ES-I3 (cell line): ENCODE results near the gene UBLCP1.
"Not testable (repeated sequence)": the region's sequence is repeated elsewhere in the genome, so short reads cannot be mapped to it uniquely, and the experiment has no call there.

Experiments
- H3K36me3 ChIP-seq: 2 replicates; pipeline ENCODE4 v1.6.1; 2013; ENCODE audit warnings: mild to moderate bottlenecking, low read length, control low read depth, moderate library complexity; ENCODE audit not compliant: insufficient read depth
- H3K4me1 ChIP-seq: 2 replicates; pipeline ENCODE4 v1.6.1; 2013; ENCODE audit warnings: mild to moderate bottlenecking, control low read depth, low read length; ENCODE audit not compliant: insufficient read depth
- H3K9ac ChIP-seq: 2 replicates; pipeline ENCODE4 v1.6.1; 2013; ENCODE audit warnings: low read depth, mild to moderate bottlenecking, low read length, moderate library complexity
- H3K9me3 ChIP-seq: 2 replicates; pipeline ENCODE4 v1.6.1; 2013; ENCODE audit warnings: mild to moderate bottlenecking, low read length, moderate library complexity; ENCODE audit not compliant: control insufficient read depth, insufficient read depth

The UBLCP1 gene

GRCh38 chr5:159235871-159236520 lies 27.1 kb upstream of the UBLCP1 start:
- not testable (repeated sequence) for H3K9me3 ChIP-seq, H3K4me1 ChIP-seq, H3K36me3 ChIP-seq, H3K9ac ChIP-seq

GRCh38 chr5:159240301-159240870 lies 22.7 kb upstream of the UBLCP1 start:
- Histone ChIP-seq H3K36me3 (no peaks in the 10 kb centered on the region), H3K9ac (no peak overlapping the region), H3K4me1 (no peaks in the 10 kb centered on the region), H3K9me3 (no peaks in the 10 kb centered on the region)

DNA sequence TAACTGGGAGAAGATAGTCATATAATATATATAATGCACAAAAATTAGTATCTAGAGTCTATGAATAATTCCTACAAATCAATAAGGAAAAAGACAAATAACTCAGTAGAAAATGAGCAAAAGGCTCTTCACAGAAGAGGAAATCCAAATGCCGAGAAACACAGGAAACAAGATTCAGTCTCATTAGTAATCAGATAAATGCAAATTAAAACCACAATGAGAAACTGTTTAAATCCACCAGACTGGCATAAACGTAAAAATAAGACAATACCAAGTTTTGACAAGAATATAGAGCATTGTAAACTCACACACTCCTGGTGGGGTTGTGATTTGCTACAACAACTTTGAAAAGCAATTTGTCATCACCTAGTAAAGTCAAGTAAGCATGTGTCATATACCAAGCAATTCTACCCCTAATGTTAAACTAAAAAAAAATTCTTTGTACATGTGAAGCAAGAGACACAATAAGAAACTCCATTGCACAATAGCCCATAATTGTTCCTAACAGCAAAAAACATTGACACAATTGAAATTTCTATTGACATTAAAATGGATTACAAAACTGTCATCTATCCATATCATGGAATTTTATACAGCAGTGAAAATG lies 21.0 kb upstream of the UBLCP1 start:
- H3K4me1 ChIP-seq, result no peaks in the 10 kb centered on the region
- no peaks in the 10 kb centered on the region for H3K9me3 ChIP-seq
- H3K36me3 ChIP-seq, result no peaks in the 10 kb centered on the region
- no peak overlapping the region for H3K9ac ChIP-seq

- Histone ChIP-seq H3K9ac (no peak overlapping the region), H3K36me3 (no peaks in the 10 kb centered on the region), H3K4me1 (no peaks in the 10 kb centered on the region), H3K9me3 (no peaks in the 10 kb centered on the region)
Observed at GRCh38 chr5:159242656-159243055, 20.4 kb upstream of the UBLCP1 start.

- Histone ChIP-seq H3K4me1 (no peaks in the 10 kb centered on the region), H3K36me3 (no peaks in the 10 kb centered on the region), H3K9me3 (no peaks in the 10 kb centered on the region), H3K9ac (no peak overlapping the region)
Observed at GRCh38 chr5:159243385-159243784, 19.7 kb upstream of the UBLCP1 start.

DNA sequence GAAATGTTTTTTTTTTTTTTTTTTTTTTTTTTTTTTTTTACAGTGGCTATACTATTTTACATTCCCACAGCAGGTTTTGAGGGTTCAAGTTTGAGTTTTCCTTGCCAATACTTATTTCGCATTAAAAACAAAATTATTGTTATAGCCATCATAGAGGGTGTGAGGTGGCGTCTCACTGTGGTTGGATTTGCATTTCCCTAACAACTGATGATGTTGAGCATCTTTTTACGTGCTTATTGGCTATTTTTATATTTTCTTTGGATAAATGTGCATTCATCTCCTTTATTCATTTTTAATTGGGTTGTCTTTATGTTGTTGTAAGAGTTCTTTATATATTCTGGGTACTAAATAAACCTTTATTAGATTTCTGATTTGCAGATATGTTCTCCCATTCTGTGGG lies 18.9 kb upstream of the UBLCP1 start:
- no peaks in the 10 kb centered on the region for H3K36me3 ChIP-seq
- no peak overlapping the region for H3K9ac ChIP-seq
- H3K9me3 ChIP-seq, result no peaks in the 10 kb centered on the region
- no peaks in the 10 kb centered on the region for H3K4me1 ChIP-seq

GRCh38 chr5:159244890-159245289 lies 18.2 kb upstream of the UBLCP1 start:
- no peaks in the 10 kb centered on the region for H3K4me1 ChIP-seq
- no peaks in the 10 kb centered on the region for H3K36me3 ChIP-seq
- no peaks in the 10 kb centered on the region for H3K9me3 ChIP-seq
- no peak overlapping the region for H3K9ac ChIP-seq

GRCh38 chr5:159249158-159249557 lies 13.9 kb upstream of the UBLCP1 start:
- H3K36me3 ChIP-seq, result no peaks in the 10 kb centered on the region
- H3K9me3 ChIP-seq, result no peaks in the 10 kb centered on the region
- no peaks in the 10 kb centered on the region for H3K4me1 ChIP-seq
- H3K9ac ChIP-seq, result no peak overlapping the region

DNA sequence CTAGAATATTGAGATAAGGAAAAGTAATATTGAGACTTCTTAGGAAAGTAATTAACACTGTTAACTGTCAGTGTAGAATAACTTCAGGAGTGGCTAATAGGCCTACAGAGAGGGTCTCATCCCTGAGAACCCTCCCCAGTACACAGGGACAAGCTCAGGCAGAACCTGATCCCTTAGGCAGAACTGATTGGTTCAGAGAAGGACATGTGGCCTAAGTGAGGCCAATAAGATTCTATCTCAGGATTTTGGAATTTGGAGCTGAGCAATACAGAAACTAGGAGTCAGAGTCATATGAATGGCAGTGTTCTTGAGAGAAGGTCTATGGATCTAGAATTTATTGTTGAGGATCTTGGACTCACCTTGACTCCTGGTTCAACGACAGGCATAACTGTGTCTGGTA lies 10.9 kb upstream of the UBLCP1 start:
- Histone ChIP-seq H3K4me1 (no peaks in the 10 kb centered on the region), H3K9ac (no peak overlapping the region), H3K36me3 (no peaks in the 10 kb centered on the region)

DNA sequence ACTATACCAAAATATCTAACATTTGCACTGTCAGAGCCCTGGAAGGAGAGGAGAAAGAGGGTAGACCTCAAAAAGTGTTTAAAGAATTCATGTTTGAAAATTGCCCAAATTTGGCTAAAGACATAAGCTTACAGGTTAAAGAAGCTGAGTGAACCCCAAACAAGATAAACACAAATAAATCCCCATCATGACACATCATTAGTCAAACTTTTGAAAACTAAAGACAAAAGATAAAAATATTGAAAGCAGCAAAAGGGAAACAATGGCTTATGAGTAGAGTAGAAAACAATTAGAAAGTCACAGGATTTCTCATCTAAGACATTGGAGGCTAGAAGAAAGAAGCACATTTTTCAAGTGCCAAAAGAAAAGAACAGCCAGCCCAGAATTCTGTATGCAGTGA lies 6.1 kb upstream of the UBLCP1 start:
- Histone ChIP-seq H3K9ac (no peak overlapping the region), H3K9me3 (no peaks in the 10 kb centered on the region), H3K36me3 (no peaks in the 10 kb centered on the region), H3K4me1 (no peaks in the 10 kb centered on the region)

More for the DNA sequence above, 10.9 kb upstream of the UBLCP1 start:
- H3K9me3 ChIP-seq, result no peaks in the 10 kb centered on the region

- Histone ChIP-seq H3K36me3 (no peaks in the 10 kb centered on the region), H3K9ac (no peak overlapping the region), H3K9me3 (no peaks in the 10 kb centered on the region), H3K4me1 (no peaks in the 10 kb centered on the region)
Observed at GRCh38 chr5:159257629-159258283, 5.3 kb upstream of the UBLCP1 start.

DNA sequence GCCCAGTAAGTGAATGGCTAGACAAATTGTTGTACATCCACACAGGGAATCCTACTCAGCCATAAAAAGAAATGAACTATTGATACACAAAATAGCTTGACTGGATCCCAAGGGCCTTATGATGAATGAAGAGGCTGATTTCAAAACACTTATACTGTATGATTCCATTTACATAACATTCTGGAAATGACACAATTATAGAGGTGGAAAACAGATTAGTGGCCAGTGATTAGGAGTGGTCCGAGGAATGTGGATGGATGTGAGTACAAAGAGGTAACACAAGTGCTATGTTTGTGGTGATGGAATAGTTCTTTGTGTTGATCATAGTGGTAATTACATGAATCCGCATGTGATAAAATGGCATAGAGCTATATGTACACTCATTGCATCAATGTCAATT lies 4.7 kb upstream of the UBLCP1 start:
- Histone ChIP-seq H3K4me1 (no peaks in the 10 kb centered on the region), H3K36me3 (no peaks in the 10 kb centered on the region), H3K9ac (no peak overlapping the region), H3K9me3 (no peaks in the 10 kb centered on the region)

GRCh38 chr5:159260212-159260611 lies 2.9 kb upstream of the UBLCP1 start:
- H3K36me3 ChIP-seq, H3K9ac ChIP-seq, H3K4me1 ChIP-seq, H3K9me3 ChIP-seq: not testable (repeated sequence)

GRCh38 chr5:159262472-159262858 lies 625 bp upstream of the UBLCP1 start:
- peak overlapping the region; percentile 78 for H3K9ac ChIP-seq
- H3K9me3 ChIP-seq, result no peaks in the 10 kb centered on the region
- peaks cover 3% of the 10 kb centered on the region; the same call in 1 of the 2 replicates for H3K4me1 ChIP-seq
- no peaks in the 10 kb centered on the region for H3K36me3 ChIP-seq

DNA sequence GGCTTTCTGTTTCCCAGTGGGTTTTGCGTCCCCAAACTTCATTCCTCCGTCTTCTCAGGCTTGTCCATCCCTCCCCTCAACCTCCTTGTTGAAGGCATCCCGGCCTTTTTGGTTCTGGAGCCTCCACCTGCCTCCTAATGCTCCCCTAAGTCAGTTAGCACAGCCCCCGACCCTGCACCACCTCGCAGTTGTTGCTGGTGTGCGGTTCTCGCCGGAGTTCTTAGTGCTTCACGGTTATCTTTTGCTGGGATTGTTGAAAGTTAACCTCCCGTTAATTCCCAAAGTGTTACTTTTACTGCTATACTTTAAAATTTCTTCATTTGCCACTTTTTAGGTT lies 447 bp downstream of the UBLCP1 start:
- peak overlapping the region; percentile 78 for H3K9ac ChIP-seq
- no peaks in the 10 kb centered on the region for H3K9me3 ChIP-seq
- H3K36me3 ChIP-seq, result no peaks in the 10 kb centered on the region; the same call in 1 of the 2 replicates
- peaks cover 3% of the 10 kb centered on the region; the same call in 1 of the 2 replicates for H3K4me1 ChIP-seq
